GM21576 (cell line): ENCODE results near the gene GNG14.
"Not testable (repeated sequence)": the region's sequence is repeated elsewhere in the genome, so short reads cannot be mapped to it uniquely, and the experiment has no call there.

ENCODE experiments used
- ATAC-seq: cut with Tn5 transposase; IDR thresholded peaks from one replicate; pipeline ENCODE4 v1.9.1; 2021; ENCODE audit warnings: mild to moderate bottlenecking, moderate library complexity; ENCODE audit not compliant: unreplicated experiment

GNG14 gene

GRCh38 chr19:12722566-12723380 lies 35.0 kb downstream of the GNG14 start:
- ATAC-seq: peak; percentile 71

DNA sequence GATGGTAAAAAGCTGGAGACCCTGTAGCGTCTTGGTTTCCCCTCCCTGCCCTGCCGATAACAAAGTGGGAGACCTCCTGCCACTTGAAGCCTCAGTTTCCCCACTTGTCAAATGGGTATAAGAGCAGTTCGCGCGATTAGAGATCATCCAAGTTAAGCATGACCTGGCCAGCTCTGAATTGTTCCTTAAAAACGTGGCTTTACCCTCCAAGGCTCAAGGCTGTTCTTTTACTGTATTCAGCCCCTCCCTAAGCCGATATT lies 35.5 kb downstream of the GNG14 start:
- no peak for ATAC-seq

- ATAC-seq: no peak
These were observed 36.0 kb downstream of the GNG14 start, which contains the start of gene TNPO2 for GRCh38 chr19:12723641-12724426. TSS of gene TNPO2 (minus strand) at chr19:12723932. CDS start at chr19:12720977, 2,955 bp downstream.

- ATAC-seq: not testable (repeated sequence)
These were observed 37.8 kb downstream of the GNG14 start for GRCh38 chr19:12725612-12726011.

DNA sequence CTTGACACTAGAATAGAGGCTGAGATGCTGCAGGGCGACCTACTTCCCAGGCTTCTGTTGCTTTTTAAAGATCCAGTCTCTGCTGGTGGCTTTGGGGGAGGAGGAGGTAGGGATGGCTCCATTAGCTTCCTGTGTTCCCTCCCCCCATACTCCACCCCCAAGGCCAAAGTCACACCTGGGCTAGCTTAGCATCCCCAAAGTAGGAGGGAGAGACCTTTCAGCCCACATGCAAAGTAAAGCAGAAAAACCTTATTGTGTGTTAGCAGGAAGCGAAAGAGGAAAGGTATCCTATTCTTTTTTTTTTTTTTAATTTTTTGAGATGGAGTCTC lies 39.2 kb downstream of the GNG14 start:
- no peak for ATAC-seq

DNA sequence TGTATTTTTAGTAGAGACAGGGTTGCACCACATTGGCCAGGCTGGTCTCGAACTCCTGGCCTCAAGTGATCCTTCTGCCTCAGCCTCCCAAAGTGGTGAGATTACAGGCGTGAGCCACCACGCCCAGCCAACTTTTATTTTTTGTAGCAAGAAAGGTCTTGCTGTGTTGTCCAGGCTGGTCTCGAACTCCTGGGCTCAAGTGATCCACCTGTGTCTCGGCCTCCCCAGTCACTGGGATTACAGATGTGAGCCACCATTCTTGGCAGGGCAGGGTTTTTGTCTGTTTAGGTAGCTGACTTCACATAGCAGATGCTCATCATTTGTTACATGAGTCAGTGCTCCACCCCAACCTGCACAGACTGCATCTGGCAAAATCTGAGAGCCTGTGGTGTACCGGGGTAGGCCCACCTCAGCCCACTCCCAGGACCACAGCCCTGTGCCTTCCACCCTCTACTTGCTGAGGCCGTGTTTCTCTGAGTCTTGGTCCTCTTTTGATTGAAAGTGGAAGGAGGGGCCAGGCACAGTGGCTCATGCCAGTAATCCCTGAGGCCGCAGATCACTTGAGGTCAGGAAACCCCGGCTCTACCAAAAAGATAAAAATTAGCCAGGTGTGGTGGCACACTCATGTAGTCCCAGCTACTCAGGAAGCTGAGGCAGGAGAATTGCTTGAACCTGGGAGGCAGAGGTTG lies 40.1 kb downstream of the GNG14 start:
- no peak for ATAC-seq

- no peak for ATAC-seq
These were observed 42.3 kb downstream of the GNG14 start for GRCh38 chr19:12730064-12730463.

GRCh38 chr19:12731337-12731736 lies 43.5 kb downstream of the GNG14 start:
- no peak for ATAC-seq

- ATAC-seq: no peak
These were observed 45.8 kb downstream of the GNG14 start for GRCh38 chr19:12733369-12734214.

DNA sequence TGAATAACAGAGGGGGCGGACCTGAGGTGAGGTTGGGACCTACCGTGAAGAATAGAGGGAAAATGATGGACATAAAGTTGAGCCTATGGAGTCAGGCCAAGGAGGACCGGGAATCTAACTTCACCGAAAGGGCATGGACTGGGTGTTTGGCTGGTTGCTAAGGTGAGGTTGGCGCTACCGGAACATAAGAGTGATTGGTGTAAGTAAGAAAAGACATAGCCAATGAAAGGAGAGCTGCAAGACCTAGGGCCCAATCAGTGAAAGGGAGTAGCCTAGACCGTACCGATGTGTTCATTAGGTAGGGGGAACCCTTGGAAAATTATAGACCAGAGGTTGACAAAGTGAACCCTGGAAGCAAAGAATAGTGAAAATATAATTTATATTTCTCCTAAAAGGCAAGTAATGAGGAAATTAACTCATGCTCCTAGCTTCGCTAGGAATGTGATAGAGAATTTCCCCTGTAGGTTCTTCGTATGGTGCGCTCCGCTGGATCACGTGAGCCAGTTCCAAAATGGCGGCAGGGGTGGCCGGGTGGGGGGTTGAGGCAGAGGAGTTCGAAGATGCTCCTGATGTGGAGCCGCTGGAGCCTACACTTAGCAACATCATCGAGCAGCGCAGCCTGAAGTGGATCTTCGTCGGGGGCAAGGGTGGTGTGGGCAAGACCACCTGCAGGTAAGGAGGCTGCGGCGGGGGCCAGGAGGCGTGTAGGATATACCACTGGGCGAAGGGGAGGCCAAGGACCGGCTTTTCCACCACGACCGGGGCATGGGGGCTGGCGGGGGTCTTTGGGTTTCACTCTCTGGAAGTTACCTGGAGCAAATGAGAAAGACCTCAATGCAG lies 49.4 kb downstream of the GNG14 start, which contains the start of gene GET3:
Gene GET3 (plus strand): TSS at position 503 of the 840 bp plus-strand sequence. CDS start 9 bp downstream, at position 512.
- peak; percentile 79 for ATAC-seq

DNA sequence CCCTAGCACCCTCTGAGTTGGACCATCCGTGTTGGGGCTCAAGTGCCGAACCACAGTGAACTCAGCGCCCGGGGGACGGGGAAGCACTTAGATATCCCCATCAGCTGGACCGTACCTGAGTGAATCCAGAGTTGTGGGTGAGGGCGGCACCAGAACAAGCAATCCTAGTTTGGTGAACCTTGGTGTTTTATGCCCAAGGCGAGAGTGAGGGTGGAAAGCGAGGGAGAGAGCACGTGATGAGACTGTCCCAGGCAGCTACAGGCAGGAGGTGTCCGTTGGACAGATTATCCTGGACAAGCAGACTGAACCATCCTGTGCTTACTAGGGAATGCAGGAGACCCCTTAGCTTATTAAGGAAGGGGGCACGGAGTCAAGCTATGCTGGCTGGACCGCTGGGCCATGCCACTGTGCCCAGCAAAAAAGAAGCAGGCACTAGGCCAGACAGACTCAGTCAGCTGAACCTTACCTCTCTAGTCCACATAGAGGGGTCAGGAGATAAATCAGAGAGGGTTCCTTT lies 50.1 kb downstream of the GNG14 start:
- ATAC-seq: no peak
